Endothelial cell of umbilical vein (primary cell): Measurements from ENCODE around the gene ATXN3.

Source experiments
- POLR2A ChIP-seq: IDR thresholded peaks from 2 replicates; pipeline ENCODE4 v1.6.1; 2012; ENCODE audit warnings: low read depth, mild to moderate bottlenecking, control low read depth, low read length
- POLR2AphosphoS5 ChIP-seq: IDR thresholded peaks from 2 replicates; pipeline ENCODE4 v1.6.1; 2012; ENCODE audit warnings: low read depth, mild to moderate bottlenecking, control low read depth, low read length, moderate library complexity; ENCODE audit not compliant: insufficient read depth

- TF ChIP-seq POLR2AphosphoS5 (no peak), POLR2A (no peak)
Observed at GRCh38 chr14:92022036-92022435, 84.3 kb downstream of the ATXN3 start.
